ENCODE measurements around the gene TMTC2. TPM values are rescaled to one million over a fixed set of nuclear protein-coding genes. Genes with fewer than 3 reads are reported as not detected.

Gene TMTC2
- total and polyA plus RNA-seq, 10 of the 15 experiments (the other 5 are each of a cell fraction or from before 2014, with no cell fraction given): 0.14 to 9.7 (median 1.2) TPM

DNA sequence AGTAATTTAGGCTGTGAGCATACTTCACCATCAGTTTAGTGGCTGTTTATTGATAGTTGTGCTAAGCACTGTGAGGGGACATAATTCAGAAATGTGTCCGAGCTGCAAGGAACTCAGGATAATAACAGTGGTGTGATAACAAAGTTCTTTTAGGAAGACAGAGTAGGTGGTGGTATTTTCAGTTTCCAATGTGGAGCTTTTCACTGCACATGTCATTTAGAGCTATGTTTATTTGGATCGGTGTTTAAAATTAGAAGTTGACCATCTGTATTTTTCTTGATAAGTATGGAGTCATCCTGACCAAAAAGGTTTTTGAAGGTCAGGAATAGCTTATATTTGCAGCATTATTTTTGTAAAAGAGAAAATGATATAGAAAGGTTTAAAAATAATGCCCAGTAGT lies 443.5 kb downstream of the TMTC2 start:
- H3K4me1 ChIP-seq (ENCODE audit: control insufficient read depth, insufficient read depth, low read length): no peaks in the 10 kb centered on the region
- ChIA-PET CTCF (interaction anchor here (1.5 kb wide), 1 partner anchor 9 kb away, joined by 3 read pairs; no protein-coding TSS in a partner anchor), POLR2A (no interaction called here), RAD21 (ENCODE audit: unreplicated experiment) (interaction anchor here (1.3 kb wide), 1 partner anchor 444 kb away, joined by 5 read pairs; the partner anchor contains the start of gene TMTC2), SMC1A (ENCODE audit: uncharacterized antibody, unreplicated experiment) (no interaction called here)
- no peaks in the 10 kb centered on the region for H4K20me1 ChIP-seq (ENCODE audit: control insufficient read depth, insufficient read depth)
- FAIRE-seq (no peak), ATAC-seq (no peak), DNase-seq (ENCODE audit: low read depth, low spot score) (no peak)
- no peaks in the 10 kb centered on the region for H3K27me3 ChIP-seq (replicated peaks in 1 of 2; ENCODE audit: control insufficient read depth in 2 of 2, insufficient read depth in 2 of 2, low read length in 1 of 2)
- TF ChIP-seq SREBF1 (IDR thresholded peaks at IDR 0.05; ENCODE audit: low read length) (no peak), SUZ12 (IDR thresholded peaks at IDR 0.05; ENCODE audit: unreplicated experiment) (no peak), MEF2A (IDR thresholded peaks at IDR 0.05; ENCODE audit: insufficient read depth, low read depth, low read length) (no peak), SP1 (IDR thresholded peaks at IDR 0.05; ENCODE audit: low read depth, low read length) (no peak)
- TF ChIP-seq, protein P1, sequence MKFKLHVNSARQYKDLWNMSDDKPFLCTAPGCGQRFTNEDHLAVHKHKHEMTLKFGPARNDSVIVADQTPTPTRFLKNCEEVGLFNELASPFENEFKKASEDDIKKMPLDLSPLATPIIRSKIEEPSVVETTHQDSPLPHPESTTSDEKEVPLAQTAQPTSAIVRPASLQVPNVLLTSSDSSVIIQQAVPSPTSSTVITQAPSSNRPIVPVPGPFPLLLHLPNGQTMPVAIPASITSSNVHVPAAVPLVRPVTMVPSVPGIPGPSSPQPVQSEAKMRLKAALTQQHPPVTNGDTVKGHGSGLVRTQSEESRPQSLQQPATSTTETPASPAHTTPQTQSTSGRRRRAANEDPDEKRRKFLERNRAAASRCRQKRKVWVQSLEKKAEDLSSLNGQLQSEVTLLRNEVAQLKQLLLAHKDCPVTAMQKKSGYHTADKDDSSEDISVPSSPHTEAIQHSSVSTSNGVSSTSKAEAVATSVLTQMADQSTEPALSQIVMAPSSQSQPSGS (IDR thresholded peaks at IDR 0.05; ENCODE audit: low read length): no peak
- no peaks in the 10 kb centered on the region; a peak in 1 of 4 replicates for H3K36me3 ChIP-seq (ENCODE audit: control insufficient read depth in 2 of 2, insufficient read depth in 2 of 2, low read length in 1 of 2)
- no peak overlapping the region for H3K4me3 ChIP-seq
- intact Hi-C loops (cut with micrococcal nuclease; ENCODE audit: unreplicated experiment): no loop called here
- H3K9me3 ChIP-seq (replicated peaks; ENCODE audit: control insufficient read depth, insufficient read depth, low read length): no peaks in the 10 kb centered on the region
- WGBS (ENCODE audit: insufficient coverage, insufficient replicate concordance, low lambda C conversion rate, missing lambda C conversion rate): 72% methylated on average over 2 of the region's 2 CpGs
- H3K9ac ChIP-seq (ENCODE audit: control insufficient read depth, insufficient read depth, low read length): no peak overlapping the region
- H3K27ac ChIP-seq (ENCODE audit: control insufficient read depth, insufficient read depth): no peak overlapping the region
- H2AFZ ChIP-seq (ENCODE audit: control insufficient read depth, low read depth, low read length): no peak overlapping the region
- BruUV-seq (replicated peaks): no TSS peak
- in situ Hi-C loops (cut with MboI): no loop called here
- no peaks in the 10 kb centered on the region for H3K79me2 ChIP-seq (ENCODE audit: control insufficient read depth, insufficient read depth, low read length)
- no peak overlapping the region for H3K4me2 ChIP-seq (ENCODE audit: control insufficient read depth, insufficient read depth)

- ATAC-seq (no peak), DNase-seq (ENCODE audit: low read depth, low spot score) (no peak), FAIRE-seq (no peak)
- in situ Hi-C loops (cut with MboI): no loop called here
- Histone ChIP-seq H4K20me1 (ENCODE audit: control insufficient read depth, insufficient read depth) (no peaks in the 10 kb centered on the region), H3K9me3 (replicated peaks; ENCODE audit: control insufficient read depth, insufficient read depth, low read length) (no peaks in the 10 kb centered on the region), H3K27me3 (replicated peaks in 1 of 2; ENCODE audit: control insufficient read depth in 2 of 2, insufficient read depth in 2 of 2, low read length in 1 of 2) (no peaks in the 10 kb centered on the region), H3K79me2 (ENCODE audit: control insufficient read depth, insufficient read depth, low read length) (no peaks in the 10 kb centered on the region), H3K4me1 (ENCODE audit: control insufficient read depth, insufficient read depth, low read length) (no peaks in the 10 kb centered on the region), H3K36me3 (ENCODE audit: control insufficient read depth in 2 of 2, insufficient read depth in 2 of 2, low read length in 1 of 2) (no peaks in the 10 kb centered on the region; a peak in 1 of 4 replicates), H3K4me2 (ENCODE audit: control insufficient read depth, insufficient read depth) (no peak overlapping the region), H3K4me3 (no peak overlapping the region), H2AFZ (ENCODE audit: control insufficient read depth, low read depth, low read length) (no peak overlapping the region), H3K9ac (ENCODE audit: control insufficient read depth, insufficient read depth, low read length) (no peak overlapping the region), H3K27ac (ENCODE audit: control insufficient read depth, insufficient read depth) (no peak overlapping the region)
- RAD21 ChIA-PET (ENCODE audit: unreplicated experiment): no interaction called here
- BruUV-seq (replicated peaks): no TSS peak
- TF ChIP-seq ESRRA (IDR thresholded peaks at IDR 0.05; ENCODE audit: low read length): no peak
- no peak for TF ChIP-seq SUPT20H (IDR thresholded peaks at IDR 0.05; ENCODE audit: borderline replicate concordance, control insufficient read depth, low read depth, low read length)
- no peak for TF ChIP-seq CBFB (IDR thresholded peaks at IDR 0.05; ENCODE audit: low read depth)
- no peak for TF ChIP-seq SP1 (IDR thresholded peaks at IDR 0.05; ENCODE audit: low read depth, low read length)
- TF ChIP-seq ZBTB33 (IDR thresholded peaks at IDR 0.05): no peak
- no peak for TF ChIP-seq HCFC1 (IDR thresholded peaks at IDR 0.05; ENCODE audit: low read length)
- no peak for TF ChIP-seq NR2C2 (IDR thresholded peaks at IDR 0.05; ENCODE audit: borderline replicate concordance, control insufficient read depth, insufficient read length, low read depth)
- TF ChIP-seq, protein P2, sequence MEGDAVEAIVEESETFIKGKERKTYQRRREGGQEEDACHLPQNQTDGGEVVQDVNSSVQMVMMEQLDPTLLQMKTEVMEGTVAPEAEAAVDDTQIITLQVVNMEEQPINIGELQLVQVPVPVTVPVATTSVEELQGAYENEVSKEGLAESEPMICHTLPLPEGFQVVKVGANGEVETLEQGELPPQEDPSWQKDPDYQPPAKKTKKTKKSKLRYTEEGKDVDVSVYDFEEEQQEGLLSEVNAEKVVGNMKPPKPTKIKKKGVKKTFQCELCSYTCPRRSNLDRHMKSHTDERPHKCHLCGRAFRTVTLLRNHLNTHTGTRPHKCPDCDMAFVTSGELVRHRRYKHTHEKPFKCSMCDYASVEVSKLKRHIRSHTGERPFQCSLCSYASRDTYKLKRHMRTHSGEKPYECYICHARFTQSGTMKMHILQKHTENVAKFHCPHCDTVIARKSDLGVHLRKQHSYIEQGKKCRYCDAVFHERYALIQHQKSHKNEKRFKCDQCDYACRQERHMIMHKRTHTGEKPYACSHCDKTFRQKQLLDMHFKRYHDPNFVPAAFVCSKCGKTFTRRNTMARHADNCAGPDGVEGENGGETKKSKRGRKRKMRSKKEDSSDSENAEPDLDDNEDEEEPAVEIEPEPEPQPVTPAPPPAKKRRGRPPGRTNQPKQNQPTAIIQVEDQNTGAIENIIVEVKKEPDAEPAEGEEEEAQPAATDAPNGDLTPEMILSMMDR (IDR thresholded peaks at IDR 0.05 in 2 of 3, conservative IDR thresholded peaks at IDR 0.05 in 1 of 3; ENCODE audit: control insufficient read depth in 2 of 3, extremely low read depth in 1 of 3, insufficient read depth in 1 of 3, low read depth in 3 of 3, low read length in 3 of 3): no peak
- SMC1A ChIA-PET (ENCODE audit: uncharacterized antibody, unreplicated experiment): interaction anchor here (0.6 kb wide), 1 partner anchor 18 kb away, joined by 3 read pairs; no protein-coding TSS in a partner anchor
- intact Hi-C loops (cut with micrococcal nuclease; ENCODE audit: unreplicated experiment): no loop called here
- 100% methylated on average over 2 of the region's 2 CpGs for WGBS (ENCODE audit: insufficient coverage, insufficient replicate concordance, low lambda C conversion rate, missing lambda C conversion rate)
- POLR2A ChIA-PET: interaction anchor here (1.4 kb wide), 1 partner anchor 446 kb away, joined by 3 read pairs; the partner anchor contains the start of gene TMTC2
- CTCF ChIA-PET: no interaction called here
These were observed 445.7 kb downstream of the TMTC2 start for GRCh38 chr12:83132360-83132759.

All from GM12878 (cell line).